Choroid plexus epithelial cell (primary cell): ENCODE data around the gene EFNB2.

Experiments
- DNase-seq: peaks from one replicate; pipeline ENCODE4 v3.0.0-alpha.2; 2010; ENCODE audit warnings: low read depth
- H3K4me3 ChIP-seq: 2 replicates; pipeline ENCODE4 v1.5.1; 2011; ENCODE audit warnings: low read depth, mild to moderate bottlenecking, control low read depth, low read length, moderate library complexity
- TF ChIP-seq, protein P1 (sequence below): conservative IDR thresholded peaks from 2 replicates; pipeline ENCODE4 v1.5.1; 2011; ENCODE audit warnings: low read depth, mild to moderate bottlenecking, control low read depth, inconsistent platforms, low read length, moderate library complexity

EFNB2 gene

DNA sequence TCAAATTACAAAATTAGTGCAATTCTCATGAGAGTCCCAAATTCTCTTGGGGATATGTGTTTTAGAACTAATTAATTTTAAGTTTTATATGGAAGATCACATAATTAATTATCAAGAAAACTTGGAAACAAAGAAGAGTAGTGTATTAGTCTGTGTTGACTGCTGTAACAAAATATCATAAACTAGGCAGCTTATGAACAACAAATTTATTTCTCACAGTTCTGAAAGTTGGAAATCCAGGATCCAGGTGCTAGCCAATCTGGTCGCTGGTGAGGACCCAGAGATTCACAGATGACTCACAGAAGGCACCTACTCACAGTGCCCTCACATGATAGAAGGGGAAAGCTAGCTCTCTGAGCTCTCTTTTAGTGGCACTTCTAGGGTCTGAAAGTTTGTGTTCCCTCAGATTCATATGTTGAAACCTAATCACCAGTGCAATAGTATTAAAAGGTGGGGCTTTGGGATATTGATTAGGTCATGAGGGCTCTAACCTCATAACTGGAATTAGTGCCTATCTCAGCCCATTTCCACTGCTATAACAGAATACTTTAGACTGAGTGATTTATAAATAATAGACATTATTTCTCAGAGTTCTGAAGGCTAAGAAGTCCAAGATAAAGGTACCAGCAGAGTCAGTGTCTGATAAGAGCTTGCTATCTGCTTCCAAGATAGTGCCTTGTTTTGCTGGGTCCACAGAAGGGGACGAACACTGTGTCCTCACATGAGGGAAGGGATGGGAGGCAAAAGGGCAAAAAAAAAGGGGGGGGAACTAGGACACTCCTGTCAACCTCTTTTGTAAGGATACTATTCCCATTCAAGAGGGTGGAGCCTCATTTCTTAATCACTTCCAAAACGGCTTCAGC, 34.0 kb upstream of the EFNB2 start:
- H3K4me3 ChIP-seq: no peak overlapping the region
- TF ChIP-seq, protein P1, sequence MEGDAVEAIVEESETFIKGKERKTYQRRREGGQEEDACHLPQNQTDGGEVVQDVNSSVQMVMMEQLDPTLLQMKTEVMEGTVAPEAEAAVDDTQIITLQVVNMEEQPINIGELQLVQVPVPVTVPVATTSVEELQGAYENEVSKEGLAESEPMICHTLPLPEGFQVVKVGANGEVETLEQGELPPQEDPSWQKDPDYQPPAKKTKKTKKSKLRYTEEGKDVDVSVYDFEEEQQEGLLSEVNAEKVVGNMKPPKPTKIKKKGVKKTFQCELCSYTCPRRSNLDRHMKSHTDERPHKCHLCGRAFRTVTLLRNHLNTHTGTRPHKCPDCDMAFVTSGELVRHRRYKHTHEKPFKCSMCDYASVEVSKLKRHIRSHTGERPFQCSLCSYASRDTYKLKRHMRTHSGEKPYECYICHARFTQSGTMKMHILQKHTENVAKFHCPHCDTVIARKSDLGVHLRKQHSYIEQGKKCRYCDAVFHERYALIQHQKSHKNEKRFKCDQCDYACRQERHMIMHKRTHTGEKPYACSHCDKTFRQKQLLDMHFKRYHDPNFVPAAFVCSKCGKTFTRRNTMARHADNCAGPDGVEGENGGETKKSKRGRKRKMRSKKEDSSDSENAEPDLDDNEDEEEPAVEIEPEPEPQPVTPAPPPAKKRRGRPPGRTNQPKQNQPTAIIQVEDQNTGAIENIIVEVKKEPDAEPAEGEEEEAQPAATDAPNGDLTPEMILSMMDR: no peak
- DNase-seq: no peak

DNA sequence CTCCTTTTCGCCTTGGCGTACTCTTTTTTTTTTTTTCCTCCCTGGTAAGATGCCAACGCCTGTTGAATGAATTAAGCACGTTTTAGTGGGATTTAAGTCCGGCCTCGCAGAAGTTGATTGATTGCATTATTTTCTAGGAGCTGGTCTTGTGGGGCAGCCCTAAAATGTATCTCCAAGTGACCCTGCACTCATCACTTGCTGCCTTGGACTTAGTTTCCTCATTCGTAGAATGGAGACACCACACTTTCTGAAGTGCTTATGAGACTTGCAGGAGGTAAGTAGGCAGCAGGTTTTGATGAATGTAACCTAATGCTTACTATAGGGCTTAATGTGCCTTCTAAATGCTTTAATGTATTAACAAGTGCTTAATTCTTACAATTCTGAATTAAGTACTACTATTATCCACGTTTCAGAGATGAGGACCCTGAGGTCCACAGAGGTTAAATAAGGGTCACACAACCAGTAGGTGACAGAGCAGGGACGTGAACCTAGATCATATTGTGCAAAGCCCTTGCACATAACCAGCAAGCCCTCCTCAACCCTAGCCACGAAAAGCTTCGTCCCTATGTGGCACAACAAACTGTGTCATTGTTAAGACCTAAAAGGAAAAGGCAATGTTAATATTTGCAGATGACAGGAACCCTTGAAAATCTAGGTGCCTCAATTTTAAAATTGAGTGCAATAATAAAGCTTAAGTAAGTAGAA, 33.0 kb upstream of the EFNB2 start:
- DNase-seq: no peak
- peak overlapping the region; percentile 76 for H3K4me3 ChIP-seq
- TF ChIP-seq, protein P1: no peak

DNA sequence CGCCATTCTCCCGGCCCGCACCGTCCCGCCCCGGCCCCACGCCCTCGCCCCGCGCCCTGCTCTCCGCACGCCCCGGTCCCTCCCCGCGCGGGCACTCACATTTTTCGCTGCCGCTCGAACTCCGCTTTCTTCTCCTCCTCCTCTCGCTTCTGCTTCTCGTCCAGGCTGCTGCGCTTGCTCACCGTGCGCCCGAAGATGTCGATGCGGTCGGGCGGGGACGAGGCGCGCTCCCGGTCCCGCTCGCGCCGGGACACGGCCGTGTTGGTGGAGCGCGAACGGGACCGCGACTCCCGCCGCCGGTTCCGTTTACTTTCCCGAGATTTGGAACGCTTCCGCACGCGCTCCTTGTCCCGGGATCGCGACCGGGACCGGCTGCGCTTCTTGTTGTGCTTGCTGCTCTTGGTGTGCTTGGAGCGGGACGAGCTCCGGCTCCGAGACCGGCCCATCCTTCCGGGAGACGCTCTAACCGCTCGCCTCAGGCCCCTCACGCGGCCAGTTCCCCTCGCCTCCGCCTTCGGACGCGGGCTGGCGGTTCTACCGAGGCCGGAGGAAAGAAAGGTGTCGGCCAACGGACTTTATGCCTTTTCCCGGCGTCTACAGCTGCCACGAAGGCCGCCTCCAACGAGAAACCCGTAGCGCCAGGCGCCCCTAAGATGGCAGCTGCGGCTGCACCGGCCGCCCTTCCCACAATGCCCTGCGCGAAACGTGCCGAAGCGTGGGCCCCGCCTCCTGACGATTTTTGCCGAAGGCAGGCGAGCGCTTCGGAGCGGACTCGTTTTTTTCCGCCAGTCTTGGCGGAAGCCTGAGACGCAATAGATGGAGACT, 32.2 kb upstream of the EFNB2 start, which contains the start of gene ARGLU1:
Gene ARGLU1 (minus strand): TSS at position 664 of the 825 bp plus-strand sequence. CDS start 218 bp downstream, at position 446.
- peak within 1 kb of the TSS; percentile 76 for H3K4me3 ChIP-seq
- TF ChIP-seq, protein P1: no peak
- peak; percentile 95 for DNase-seq

DNA sequence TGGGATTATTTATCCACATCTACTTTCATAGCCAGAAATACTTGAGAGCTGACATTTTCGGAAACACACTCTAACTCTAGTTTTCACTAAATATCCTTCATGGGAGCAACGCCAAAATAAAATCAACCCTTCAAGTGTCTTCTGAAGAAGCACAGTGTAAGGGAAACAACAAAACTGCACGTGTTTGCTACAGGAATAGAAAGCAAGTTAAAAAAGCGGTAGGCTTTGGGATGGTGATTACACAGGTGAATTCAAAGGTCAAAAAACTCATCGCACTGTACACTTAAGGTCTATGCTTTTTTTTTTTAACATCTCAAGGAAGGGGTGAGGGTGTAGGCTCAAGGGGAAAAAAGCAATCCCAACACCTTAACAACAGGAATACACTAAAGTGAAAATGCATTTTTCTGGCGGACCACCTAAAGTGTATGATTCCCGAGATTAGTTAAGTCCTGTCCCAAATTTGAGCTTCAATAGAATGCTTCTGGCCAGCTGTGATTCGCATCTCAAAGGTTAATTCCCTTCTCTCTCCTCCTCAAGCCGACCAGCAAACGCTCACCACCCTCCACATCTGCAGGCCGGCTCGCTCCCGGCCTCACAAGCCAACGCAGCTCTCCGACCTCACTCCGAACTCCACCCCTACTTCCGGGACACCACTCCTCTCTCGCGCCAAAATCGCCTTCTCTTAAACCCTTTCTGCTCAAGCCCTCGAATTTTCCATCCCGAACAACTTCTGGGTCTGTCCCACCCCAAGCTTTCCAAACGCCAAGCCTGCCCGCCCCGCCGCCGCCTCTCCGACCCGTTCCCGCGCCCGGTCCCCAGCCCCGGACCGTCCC, 31.4 kb upstream of the EFNB2 start:
- TF ChIP-seq, protein P1: no peak
- peak; percentile 64 for DNase-seq

DNA sequence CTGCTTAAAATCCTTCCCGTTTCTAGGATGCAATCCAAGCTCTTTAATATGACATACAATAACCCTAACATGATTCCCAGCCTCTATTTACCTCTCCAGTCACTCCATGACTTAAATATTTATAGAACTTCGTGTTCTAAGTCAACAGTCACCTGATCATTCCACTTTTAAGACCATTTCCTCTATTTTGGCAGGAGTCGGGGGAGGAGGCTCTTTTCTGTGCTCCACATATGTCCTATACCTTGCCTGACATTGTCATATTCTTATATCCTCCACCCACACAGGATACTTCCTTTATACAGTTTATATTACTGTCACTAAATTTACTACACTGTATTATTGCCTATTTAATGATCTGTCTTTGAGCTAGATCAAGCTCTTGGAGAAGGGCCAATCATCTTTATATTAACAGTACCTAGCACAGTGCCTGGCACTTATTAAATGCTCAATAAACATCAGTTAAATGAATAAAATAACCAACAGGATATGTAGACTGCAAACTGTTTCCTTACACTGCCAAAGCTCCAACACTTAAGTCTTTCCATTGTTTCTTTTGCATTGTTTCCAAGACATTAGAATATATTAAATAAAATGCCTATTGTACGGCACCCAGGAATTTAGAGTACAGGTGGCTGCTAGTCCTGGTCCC, 29.8 kb upstream of the EFNB2 start:
- H3K4me3 ChIP-seq: peak overlapping the region; percentile 15
- DNase-seq: no peak
- TF ChIP-seq, protein P1: no peak

More for the DNA sequence above, 31.4 kb upstream of the EFNB2 start:
- H3K4me3 ChIP-seq: peak overlapping the region; percentile 76

DNA sequence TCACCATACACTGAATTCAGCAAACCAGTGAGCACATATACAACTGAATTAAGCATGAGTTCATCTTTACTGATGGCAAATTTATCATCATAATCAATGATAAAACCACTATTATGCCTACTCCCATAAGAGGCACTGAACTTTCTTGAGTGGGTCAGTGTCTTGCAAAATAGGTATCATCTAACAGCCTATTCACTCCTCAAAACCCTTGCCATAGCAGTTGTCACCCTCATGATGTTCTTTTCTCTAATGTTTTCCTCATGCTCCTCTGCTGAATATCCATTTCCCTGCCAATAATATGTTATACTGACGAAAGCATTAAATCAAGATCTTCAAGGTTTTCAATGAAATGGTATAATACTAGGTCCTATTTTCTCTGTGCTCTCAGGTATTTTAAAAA, 26.8 kb upstream of the EFNB2 start:
- H3K4me3 ChIP-seq: no peak overlapping the region
- DNase-seq: no peak
- TF ChIP-seq, protein P1: no peak
